Fibroblast of skin of left quadriceps (primary cell): ENCODE data around the gene TECR.
"Not testable (repeated sequence)": the region's sequence is repeated elsewhere in the genome, so short reads cannot be mapped to it uniquely, and the experiment has no call there.

Experiments
- DNase-seq, 2 experiments: peaks; one replicate each; pipeline ENCODE4 v3.0.0-alpha.2; 2013; ENCODE audit warnings: low read depth in 2 of 2

The TECR gene

GRCh38 chr19:14589433-14589832 lies 60.0 kb downstream of the TECR start:
- DNase-seq: not testable (repeated sequence)

- DNase-seq: no peak
Observed at GRCh38 chr19:14595558-14595957, 66.2 kb downstream of the TECR start.

GRCh38 chr19:14599548-14600147 lies 70.3 kb downstream of the TECR start:
- no peak for DNase-seq

GRCh38 chr19:14603990-14604387 lies 74.6 kb downstream of the TECR start:
- no peak for DNase-seq

- no peak for DNase-seq
Observed at GRCh38 chr19:14606627-14607026, 77.2 kb downstream of the TECR start.

GRCh38 chr19:14611051-14611450 lies 81.7 kb downstream of the TECR start:
- DNase-seq: no peak

GRCh38 chr19:14612242-14612641 lies 82.8 kb downstream of the TECR start:
- DNase-seq: not testable (repeated sequence)

- no peak for DNase-seq
Observed at GRCh38 chr19:14612657-14613056, 83.3 kb downstream of the TECR start.

- not testable (repeated sequence) for DNase-seq
Observed at GRCh38 chr19:14613399-14614098, 84.2 kb downstream of the TECR start.

- DNase-seq: no peak
Observed at GRCh38 chr19:14614099-14614412, 84.7 kb downstream of the TECR start.
